Testis (tissue), 3 donors: ENCODE results near the gene HERPUD1. TPM values are rescaled to one million over a fixed set of nuclear protein-coding genes. Genes with fewer than 3 reads are reported as not detected.
"Not testable (repeated sequence)": the region's sequence is repeated elsewhere in the genome, so short reads cannot be mapped to it uniquely, and the experiment has no call there.

ENCODE experiments used
- DNase-seq: peaks from one replicate; pipeline ENCODE4 v3.0.0-alpha.2; 2019
- H3K27ac ChIP-seq, 2 donors: fragments of 200-600 bp; sonication (generic); one replicate each; pipeline ENCODE4 v1.5.1; 2019
- H3K27me3 ChIP-seq: fragments of 200-600 bp; sonication (generic); one replicate; pipeline ENCODE4 v1.5.1; 2019
- H3K36me3 ChIP-seq: fragments of 200-600 bp; sonication (generic); one replicate; pipeline ENCODE4 v1.5.1; 2017; ENCODE audit warnings: low read depth; ENCODE audit errors: missing control alignments
- H3K4me1 ChIP-seq: fragments of 200-600 bp; sonication (generic); one replicate; pipeline ENCODE4 v1.5.1; 2019
- H3K4me3 ChIP-seq, 2 donors: fragments of 200-600 bp; sonication (generic); one replicate each; pipeline ENCODE4 v1.5.1; 2017 to 2019
- H3K9me3 ChIP-seq: fragments of 200-600 bp; sonication (generic); one replicate; pipeline ENCODE4 v1.5.1; 2017
- CTCF ChIP-seq, 3 experiments: fragments of 450-650 bp in 2 of 3; fragments of 200-600 bp in 1 of 3; sonication (generic) in 1 of 3; IDR thresholded peaks; one replicate each; pipeline ENCODE4 v1.5.1; 2016 to 2019; ENCODE audit warnings: antibody characterized with exemption in 3 of 3, mild to moderate bottlenecking in 2 of 3, moderate library complexity in 1 of 3
- POLR2A ChIP-seq: fragments of 450-650 bp; IDR thresholded peaks from one replicate; pipeline ENCODE4 v1.6.1; 2017; ENCODE audit warnings: antibody characterized with exemption, mild to moderate bottlenecking, moderate library complexity
- WGBS, 2 donors: methylation state at CpG; one replicate each; pipeline ENCODE4 v1.1.5; 2018; 5-methylcytosine and 5-hydroxymethylcytosine counted together
- intact Hi-C: fragments of 100-400 bp; cut with DNase I; formaldehyde crosslinking; loops from one replicate; pipeline ENCODE4 v1.15.1; 2023; ENCODE audit warnings: low total_unique reads
- polyA plus RNA-seq: library from polyadenylated mRNA; stranded (reverse); fragments of 350-450 nt; fragmentation: Illumina TruSeq; extraction: RNeasy Lipid Tissue Mini Kit (QIAGEN cat#74804); gene quantifications from one replicate; pipeline ENCODE4 v1.2.3, GENCODE V29; 2014; ENCODE audit warnings: low read depth, low replicate concordance; ENCODE audit not compliant: insufficient read depth
- total RNA-seq, 2 donors: library from RNA; depleted of rRNA; stranded (reverse); fragments of >200 nt; gene quantifications; one replicate each; pipeline ENCODE4 v1.2.3, GENCODE V29; 2016

HERPUD1 gene
- total and polyA plus RNA-seq, 3 donors from 2014 or later = 68.0 to 90.8 (median 88.9) TPM

DNA sequence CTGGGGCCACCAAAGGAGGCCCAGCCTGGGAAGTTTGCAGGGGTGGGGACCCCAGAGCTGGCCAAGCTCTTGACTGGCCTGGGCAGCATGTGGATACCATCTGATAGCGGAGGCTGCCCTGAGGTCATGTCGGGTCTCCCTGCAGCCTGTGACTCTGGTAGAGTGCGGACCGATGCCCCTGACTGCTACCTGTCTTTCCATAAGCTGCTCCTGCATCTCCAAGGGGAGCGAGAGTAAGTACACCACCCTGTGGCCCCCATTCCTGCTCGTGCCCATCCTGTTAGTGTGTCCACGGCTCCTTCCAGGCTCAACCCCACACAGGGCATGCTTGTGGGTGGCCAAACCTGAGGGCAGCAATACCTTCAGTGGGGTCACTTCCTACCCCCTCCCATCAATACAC lies 37.8 kb downstream of the HERPUD1 start:
- peaks cover 2% of the 10 kb centered on the region for H3K4me1 ChIP-seq
- TF ChIP-seq POLR2A = no peak
- no peaks in the 10 kb centered on the region for H3K36me3 ChIP-seq
- intact Hi-C loops = no loop called here
- H3K27me3 ChIP-seq = no peaks in the 10 kb centered on the region
- no peak overlapping the region for H3K27ac ChIP-seq
- H3K4me3 ChIP-seq = no peak overlapping the region
- no peaks in the 10 kb centered on the region for H3K9me3 ChIP-seq
- DNase-seq = no peak
- 94 to 98% methylated on average over 7 of the region's 7 CpGs for WGBS, 2 donors

GRCh38 chr16:56970934-56971767 lies 39.2 kb downstream of the HERPUD1 start:
- intact Hi-C loops = no loop called here
- Histone ChIP-seq H3K27ac (no peak overlapping the region), H3K4me1 (no peaks in the 10 kb centered on the region), H3K27me3 (no peaks in the 10 kb centered on the region), H3K4me3 (no peak overlapping the region), H3K9me3 (no peaks in the 10 kb centered on the region), H3K36me3 (no peaks in the 10 kb centered on the region)
- no peak for DNase-seq
- TF ChIP-seq CTCF (IDR thresholded peaks at IDR 0.05) (no peak), POLR2A (no peak)
- 60 to 80% methylated on average over 7 to 8 of the region's 8 CpGs for WGBS, 2 donors

DNA sequence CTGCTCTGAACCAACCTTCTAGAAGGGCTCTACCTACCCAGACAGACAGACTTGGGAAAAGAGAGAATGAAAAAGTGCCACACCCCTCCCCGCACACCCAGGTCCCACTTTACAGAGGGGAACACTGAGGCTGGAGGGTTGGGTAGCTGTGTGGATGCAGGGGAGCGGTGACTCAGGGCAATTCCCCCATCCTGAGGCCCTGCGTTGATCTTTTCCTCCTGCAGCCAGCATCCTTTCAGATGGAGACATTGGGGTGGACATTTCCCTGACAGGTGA lies 39.8 kb downstream of the HERPUD1 start:
- WGBS, 2 donors = 83 to 100% methylated on average over 3 of the region's 3 CpGs
- Histone ChIP-seq H3K36me3 (no peaks in the 10 kb centered on the region), H3K27me3 (no peaks in the 10 kb centered on the region), H3K27ac (no peak overlapping the region), H3K4me3 (no peak overlapping the region), H3K4me1 (no peaks in the 10 kb centered on the region), H3K9me3 (no peaks in the 10 kb centered on the region)
- TF ChIP-seq POLR2A = no peak
- no peak for TF ChIP-seq CTCF (IDR thresholded peaks at IDR 0.05)
- no peak for DNase-seq
- intact Hi-C loops = no loop called here

DNA sequence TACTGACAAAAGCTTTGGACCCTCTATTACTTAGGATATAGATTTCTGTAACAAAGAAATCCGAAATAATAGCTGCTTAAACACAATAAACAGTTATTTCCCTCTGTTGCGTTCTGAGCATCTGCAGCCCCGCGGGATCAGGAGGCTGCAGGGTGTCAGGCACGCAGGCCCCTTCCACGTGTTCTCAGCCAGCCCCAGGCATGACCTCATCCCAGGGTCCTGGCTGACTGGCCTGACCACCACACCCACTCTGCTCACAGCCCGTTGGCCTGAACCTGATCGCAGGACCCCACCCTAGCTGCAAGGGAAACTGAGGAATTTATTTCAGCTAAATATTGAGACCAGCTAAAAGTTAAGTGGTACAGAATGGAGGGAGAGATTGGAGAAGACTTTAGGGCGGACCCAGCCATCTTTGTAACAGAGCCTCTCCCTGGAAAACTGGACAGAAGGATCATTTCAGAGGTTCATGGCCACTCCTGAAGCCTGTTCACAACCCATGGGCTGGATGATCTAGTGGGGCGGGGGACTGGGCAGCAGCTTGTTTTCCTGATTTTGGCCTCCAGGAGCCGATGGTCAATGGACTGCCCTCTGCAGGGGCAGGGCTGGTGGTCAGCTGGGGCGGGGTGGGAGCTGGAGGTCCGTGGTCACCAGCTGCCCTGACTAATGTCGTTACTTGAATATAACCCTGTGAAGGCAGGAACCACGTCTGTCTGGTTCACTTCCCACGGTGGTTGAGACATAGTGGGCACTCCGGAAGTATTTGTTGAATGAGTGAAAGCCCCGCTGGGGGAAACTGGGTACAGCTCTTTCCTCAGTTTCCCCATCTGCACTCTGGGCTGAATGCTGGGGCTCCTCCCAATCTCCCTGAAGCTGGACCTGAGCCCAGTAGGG lies 40.7 kb downstream of the HERPUD1 start:
- no peak for DNase-seq
- TF ChIP-seq CTCF (IDR thresholded peaks at IDR 0.05) = no peak
- TF ChIP-seq POLR2A = no peak
- no peak overlapping the region for H3K27ac ChIP-seq
- WGBS, 2 donors = 78 to 85% methylated on average over 17 to 18 of the region's 18 CpGs
- H3K4me1 ChIP-seq = no peaks in the 10 kb centered on the region
- no peaks in the 10 kb centered on the region for H3K9me3 ChIP-seq
- H3K4me3 ChIP-seq = no peak overlapping the region
- intact Hi-C loops = no loop called here
- no peaks in the 10 kb centered on the region for H3K27me3 ChIP-seq
- H3K36me3 ChIP-seq = no peaks in the 10 kb centered on the region

DNA sequence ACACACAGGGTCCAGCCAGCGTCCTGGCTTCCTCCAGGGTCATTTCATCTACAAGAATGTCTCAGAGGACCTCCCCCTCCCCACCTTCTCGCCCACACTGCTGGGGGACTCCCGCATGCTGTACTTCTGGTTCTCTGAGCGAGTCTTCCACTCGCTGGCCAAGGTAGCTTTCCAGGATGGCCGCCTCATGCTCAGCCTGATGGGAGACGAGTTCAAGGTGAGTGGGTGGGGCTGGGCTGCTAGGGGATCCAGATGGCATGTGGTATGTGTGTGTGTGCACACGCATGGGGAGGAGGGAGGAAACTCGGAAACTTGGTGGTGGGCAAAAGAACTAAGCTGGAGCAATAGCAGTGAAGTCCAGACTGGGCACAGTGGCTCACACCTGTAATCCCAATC lies 41.4 kb downstream of the HERPUD1 start:
- DNase-seq = no peak
- H3K36me3 ChIP-seq = no peaks in the 10 kb centered on the region
- no peaks in the 10 kb centered on the region for H3K27me3 ChIP-seq
- no peak for TF ChIP-seq CTCF (IDR thresholded peaks at IDR 0.05)
- no peak for TF ChIP-seq POLR2A
- H3K27ac ChIP-seq = no peak overlapping the region
- no peaks in the 10 kb centered on the region for H3K4me1 ChIP-seq
- WGBS, 2 donors = 67 to 82% methylated on average over 8 to 9 of the region's 9 CpGs
- intact Hi-C loops = no loop called here
- H3K9me3 ChIP-seq = no peaks in the 10 kb centered on the region
- H3K4me3 ChIP-seq = no peak overlapping the region

DNA sequence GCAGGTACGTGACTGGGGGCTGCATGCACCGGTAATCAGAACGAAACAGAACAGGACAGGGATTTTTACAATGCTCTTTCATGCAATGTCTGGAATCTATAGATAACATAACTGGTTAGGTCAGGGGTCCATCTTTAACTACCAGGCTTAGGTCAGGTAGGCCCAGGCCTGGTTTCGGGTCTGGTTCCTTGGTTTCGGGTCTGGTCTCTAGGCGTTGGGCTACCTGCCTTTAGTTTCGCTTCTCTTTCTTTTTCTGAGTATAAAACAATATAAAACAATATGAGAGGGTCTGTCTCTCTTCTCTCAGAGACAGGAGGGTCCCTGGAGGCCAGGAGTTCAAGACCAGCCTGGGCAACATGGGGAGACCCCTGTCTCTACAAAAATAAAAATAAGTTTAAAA lies 42.0 kb downstream of the HERPUD1 start:
- H3K27me3 ChIP-seq, DNase-seq: not testable (repeated sequence)
- WGBS, 2 donors = 83 to 96% methylated on average over 7 of the region's 7 CpGs

More for the DNA sequence above, 42.0 kb downstream of the HERPUD1 start:
- H3K27ac ChIP-seq, H3K36me3 ChIP-seq, H3K4me1 ChIP-seq, H3K9me3 ChIP-seq, intact Hi-C loops, H3K4me3 ChIP-seq: not testable (repeated sequence)
